Activated naive CD8-positive, alpha-beta T cell (primary cell): Measurements from ENCODE around the gene FN3KRP.

Experiments
- H3K27ac Mint-ChIP-seq: one replicate; pipeline ENCODE4 v1.8.0; 2021; ENCODE audit warnings: mixed read lengths
- H3K27me3 Mint-ChIP-seq: one replicate; pipeline ENCODE4 v1.8.0; 2021; ENCODE audit warnings: mixed read lengths
- H3K36me3 Mint-ChIP-seq: one replicate; pipeline ENCODE4 v1.8.0; 2021; ENCODE audit warnings: mixed read lengths
- H3K4me1 Mint-ChIP-seq: one replicate; pipeline ENCODE4 v1.8.0; 2021; ENCODE audit warnings: low read depth, mixed read lengths
- H3K4me3 Mint-ChIP-seq: one replicate; pipeline ENCODE4 v1.8.0; 2021; ENCODE audit warnings: mild to moderate bottlenecking, mixed read lengths
- H3K9me3 Mint-ChIP-seq: one replicate; pipeline ENCODE4 v1.8.0; 2021; ENCODE audit warnings: low read depth, mixed read lengths

The FN3KRP gene

GRCh38 chr17:82697808-82698064 is 18.8 kb upstream of the FN3KRP start:
- H3K9me3 Mint-ChIP-seq: peaks cover 5% of the 10 kb centered on the region
- peaks cover 9% of the 10 kb centered on the region for H3K4me1 Mint-ChIP-seq
- H3K27me3 Mint-ChIP-seq: no peaks in the 10 kb centered on the region
- peaks cover 9% of the 10 kb centered on the region for H3K36me3 Mint-ChIP-seq
- peak overlapping the region; percentile 27 for H3K4me3 Mint-ChIP-seq
- H3K27ac Mint-ChIP-seq: no peak overlapping the region

GRCh38 chr17:82698065-82698973 is 18.2 kb upstream of the FN3KRP start, which contains the start of gene RAB40B:
RAB40B (minus strand) TSS chr17:82698698; CDS start chr17:82698596, 102 bp downstream.
- peaks cover 9% of the 10 kb centered on the region for H3K4me1 Mint-ChIP-seq
- H3K4me3 Mint-ChIP-seq: peak within 1 kb of the TSS; percentile 85
- no peaks in the 10 kb centered on the region for H3K27me3 Mint-ChIP-seq
- H3K27ac Mint-ChIP-seq: no peak within 1 kb of the TSS
- H3K9me3 Mint-ChIP-seq: peaks cover 5% of the 10 kb centered on the region
- H3K36me3 Mint-ChIP-seq: peaks cover 9% of the 10 kb centered on the region

- Mint-ChIP-seq H3K4me1 (peaks cover 9% of the 10 kb centered on the region), H3K27me3 (no peaks in the 10 kb centered on the region), H3K27ac (no peak overlapping the region), H3K4me3 (peak overlapping the region; percentile 85), H3K9me3 (peaks cover 5% of the 10 kb centered on the region), H3K36me3 (peaks cover 6% of the 10 kb centered on the region)
These were observed 17.5 kb upstream of the FN3KRP start for GRCh38 chr17:82698974-82699442.

- Mint-ChIP-seq H3K9me3 (peaks cover 1% of the 10 kb centered on the region), H3K4me1 (peaks cover 9% of the 10 kb centered on the region), H3K4me3 (peak overlapping the region; percentile 85), H3K36me3 (peaks cover 4% of the 10 kb centered on the region), H3K27me3 (no peaks in the 10 kb centered on the region), H3K27ac (no peak overlapping the region)
These were observed 17.0 kb upstream of the FN3KRP start for GRCh38 chr17:82699551-82699950.

GRCh38 chr17:82702231-82702927 is 14.1 kb upstream of the FN3KRP start:
- H3K36me3 Mint-ChIP-seq: no peaks in the 10 kb centered on the region
- peaks cover 7% of the 10 kb centered on the region for H3K4me1 Mint-ChIP-seq
- H3K27ac Mint-ChIP-seq: no peak overlapping the region
- H3K4me3 Mint-ChIP-seq: no peak overlapping the region
- H3K9me3 Mint-ChIP-seq: no peaks in the 10 kb centered on the region
- H3K27me3 Mint-ChIP-seq: no peaks in the 10 kb centered on the region

GRCh38 chr17:82703036-82703745 is 13.3 kb upstream of the FN3KRP start:
- Mint-ChIP-seq H3K9me3 (no peaks in the 10 kb centered on the region), H3K36me3 (no peaks in the 10 kb centered on the region), H3K4me3 (no peak overlapping the region), H3K27ac (no peak overlapping the region), H3K4me1 (peaks cover 7% of the 10 kb centered on the region), H3K27me3 (no peaks in the 10 kb centered on the region)

- Mint-ChIP-seq H3K4me3 (no peak overlapping the region), H3K4me1 (peaks cover 4% of the 10 kb centered on the region), H3K27ac (no peak overlapping the region), H3K27me3 (no peaks in the 10 kb centered on the region), H3K9me3 (no peaks in the 10 kb centered on the region), H3K36me3 (no peaks in the 10 kb centered on the region)
These were observed 12.3 kb upstream of the FN3KRP start for GRCh38 chr17:82703935-82704865.

GRCh38 chr17:82704886-82705285 is 11.6 kb upstream of the FN3KRP start:
- Mint-ChIP-seq H3K9me3 (no peaks in the 10 kb centered on the region), H3K4me1 (peaks cover 1% of the 10 kb centered on the region), H3K27ac (no peak overlapping the region), H3K27me3 (no peaks in the 10 kb centered on the region), H3K36me3 (no peaks in the 10 kb centered on the region), H3K4me3 (no peak overlapping the region)

- no peak overlapping the region for H3K4me3 Mint-ChIP-seq
These were observed 10.8 kb upstream of the FN3KRP start for GRCh38 chr17:82705756-82706155.

GRCh38 chr17:82709024-82709675 is 7.4 kb upstream of the FN3KRP start:
- Mint-ChIP-seq H3K27me3 (no peaks in the 10 kb centered on the region), H3K4me3 (no peak overlapping the region), H3K27ac (no peak overlapping the region), H3K4me1 (no peaks in the 10 kb centered on the region), H3K36me3 (no peaks in the 10 kb centered on the region), H3K9me3 (no peaks in the 10 kb centered on the region)

More at GRCh38 chr17:82705756-82706155, 10.8 kb upstream of the FN3KRP start:
- no peaks in the 10 kb centered on the region for H3K27me3 Mint-ChIP-seq
- H3K36me3 Mint-ChIP-seq: no peaks in the 10 kb centered on the region
- H3K9me3 Mint-ChIP-seq: no peaks in the 10 kb centered on the region
- peaks cover 1% of the 10 kb centered on the region for H3K4me1 Mint-ChIP-seq
- no peak overlapping the region for H3K27ac Mint-ChIP-seq

- no peaks in the 10 kb centered on the region for H3K36me3 Mint-ChIP-seq
- no peaks in the 10 kb centered on the region for H3K9me3 Mint-ChIP-seq
- H3K4me3 Mint-ChIP-seq: no peak overlapping the region
- no peaks in the 10 kb centered on the region for H3K4me1 Mint-ChIP-seq
- no peaks in the 10 kb centered on the region for H3K27me3 Mint-ChIP-seq
- H3K27ac Mint-ChIP-seq: no peak overlapping the region
These were observed 6.6 kb upstream of the FN3KRP start for GRCh38 chr17:82709676-82710498.

- H3K4me1 Mint-ChIP-seq: peaks cover 1% of the 10 kb centered on the region
- no peaks in the 10 kb centered on the region for H3K36me3 Mint-ChIP-seq
- H3K27me3 Mint-ChIP-seq: no peaks in the 10 kb centered on the region
These were observed 5.8 kb upstream of the FN3KRP start for GRCh38 chr17:82710499-82711232.

More at GRCh38 chr17:82710499-82711232, 5.8 kb upstream of the FN3KRP start:
- Mint-ChIP-seq H3K9me3 (no peaks in the 10 kb centered on the region), H3K4me3 (no peak overlapping the region), H3K27ac (no peak overlapping the region)
